Breast epithelium (tissue), 4 donors: Measurements from ENCODE around the gene ATP5F1B. TPM values are rescaled to one million over a fixed set of nuclear protein-coding genes. Genes with fewer than 3 reads are reported as not detected.

ENCODE experiments used
- DNase-seq, 2 donors: peaks; one replicate each; pipeline ENCODE4 v3.0.0-alpha.2; 2019; ENCODE audit warnings: low spot score in 2 of 2
- H3K27ac ChIP-seq, 2 donors: fragments of 200-600 bp; sonication (generic) in 1 of 2; one replicate each; pipeline ENCODE4 v1.5.1; 2016 to 2019; ENCODE audit warnings: mild to moderate bottlenecking in 1 of 2
- H3K27me3 ChIP-seq, 2 donors: fragments of 200-600 bp; sonication (generic) in 1 of 2; one replicate each; pipeline versions ENCODE4 v1.5.1 to v1.6.0; 2017 to 2019; ENCODE audit warnings: control low read depth in 1 of 2, mild to moderate bottlenecking in 1 of 2
- H3K36me3 ChIP-seq: fragments of 200-600 bp; one replicate; pipeline ENCODE4 v1.5.1; 2019
- H3K4me1 ChIP-seq, 2 donors: fragments of 200-600 bp; sonication (generic); one replicate each; pipeline ENCODE4 v1.5.1; 2016 to 2019; ENCODE audit warnings: control low read depth in 1 of 2
- H3K4me3 ChIP-seq, 3 donors: fragments of 200-600 bp; sonication (generic); 1 replicate in 2 of 3; 2 replicates in 1 of 3; pipeline ENCODE4 v1.5.1; 2016 to 2019; ENCODE audit warnings: mild to moderate bottlenecking in 3 of 3, moderate library complexity in 2 of 3
- H3K9me3 ChIP-seq, 2 donors: fragments of 200-600 bp; sonication (generic) in 1 of 2; one replicate each; pipeline ENCODE4 v1.5.1; 2016 to 2019; ENCODE audit warnings: control low read depth in 1 of 2
- POLR2A ChIP-seq: fragments of 450-650 bp; IDR thresholded peaks from one replicate; pipeline ENCODE4 v1.6.1; 2016; ENCODE audit warnings: antibody characterized with exemption, mild to moderate bottlenecking, moderate library complexity
- POLR2AphosphoS5 ChIP-seq, 3 donors: sonication (generic); formaldehyde crosslinking; IDR thresholded peaks; one replicate each; pipeline ENCODE4 v1.6.1; 2017; ENCODE audit warnings: antibody characterized with exemption in 3 of 3
- intact Hi-C: fragments of 100-400 bp; cut with DNase I; formaldehyde crosslinking; loops from one replicate; pipeline ENCODE4 v1.15.1; 2023; ENCODE audit warnings: low total_unique reads
- total RNA-seq, 3 donors: library from RNA; depleted of rRNA; stranded (reverse); fragments of >200 nt; gene quantifications; one replicate each; pipeline ENCODE4 v1.1.0, GENCODE V29; 2016
- TF ChIP-seq, protein P1 (sequence below), 3 donors: fragments of 450-650 bp; IDR thresholded peaks; one replicate each; pipeline ENCODE4 v1.5.1; 2016 to 2017; ENCODE audit warnings: antibody characterized with exemption in 3 of 3, mild to moderate bottlenecking in 3 of 3, moderate library complexity in 3 of 3

Gene ATP5F1B
- total RNA-seq, 3 donors from 2014 or later = 310 to 369 (median 328) TPM

DNA sequence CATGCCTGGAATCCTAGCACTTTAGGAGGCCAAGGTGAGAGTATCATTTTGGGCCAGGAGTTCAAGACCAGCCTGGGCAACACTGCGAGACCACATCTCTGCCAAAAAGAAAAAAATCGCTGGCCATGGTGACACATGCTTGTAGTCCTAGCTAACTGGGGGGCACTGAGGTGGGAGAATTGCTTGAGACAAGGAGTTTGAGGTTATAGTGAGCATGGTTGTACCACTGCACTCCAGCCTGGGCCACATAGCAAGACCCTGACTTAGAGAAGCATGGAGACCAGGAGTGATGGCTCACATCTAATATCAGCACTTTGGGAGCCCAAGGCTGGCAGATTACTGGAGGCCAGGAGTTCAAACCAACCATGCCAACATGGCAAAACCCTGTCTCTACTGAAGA is 33.1 kb upstream of the ATP5F1B start:
- H3K4me1 ChIP-seq = no peaks in the 10 kb centered on the region
- H3K27me3 ChIP-seq = no peaks in the 10 kb centered on the region
- TF ChIP-seq POLR2A (no peak), POLR2AphosphoS5 (IDR thresholded peaks at IDR 0.05) (no peak)
- TF ChIP-seq, protein P1, sequence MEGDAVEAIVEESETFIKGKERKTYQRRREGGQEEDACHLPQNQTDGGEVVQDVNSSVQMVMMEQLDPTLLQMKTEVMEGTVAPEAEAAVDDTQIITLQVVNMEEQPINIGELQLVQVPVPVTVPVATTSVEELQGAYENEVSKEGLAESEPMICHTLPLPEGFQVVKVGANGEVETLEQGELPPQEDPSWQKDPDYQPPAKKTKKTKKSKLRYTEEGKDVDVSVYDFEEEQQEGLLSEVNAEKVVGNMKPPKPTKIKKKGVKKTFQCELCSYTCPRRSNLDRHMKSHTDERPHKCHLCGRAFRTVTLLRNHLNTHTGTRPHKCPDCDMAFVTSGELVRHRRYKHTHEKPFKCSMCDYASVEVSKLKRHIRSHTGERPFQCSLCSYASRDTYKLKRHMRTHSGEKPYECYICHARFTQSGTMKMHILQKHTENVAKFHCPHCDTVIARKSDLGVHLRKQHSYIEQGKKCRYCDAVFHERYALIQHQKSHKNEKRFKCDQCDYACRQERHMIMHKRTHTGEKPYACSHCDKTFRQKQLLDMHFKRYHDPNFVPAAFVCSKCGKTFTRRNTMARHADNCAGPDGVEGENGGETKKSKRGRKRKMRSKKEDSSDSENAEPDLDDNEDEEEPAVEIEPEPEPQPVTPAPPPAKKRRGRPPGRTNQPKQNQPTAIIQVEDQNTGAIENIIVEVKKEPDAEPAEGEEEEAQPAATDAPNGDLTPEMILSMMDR (IDR thresholded peaks at IDR 0.05) = no peak
- no peak for DNase-seq
- H3K36me3 ChIP-seq = no peaks in the 10 kb centered on the region
- H3K27ac ChIP-seq = no peak overlapping the region
- no peaks in the 10 kb centered on the region for H3K9me3 ChIP-seq
- H3K4me3 ChIP-seq = no peak overlapping the region
- intact Hi-C loops = no loop called here

DNA sequence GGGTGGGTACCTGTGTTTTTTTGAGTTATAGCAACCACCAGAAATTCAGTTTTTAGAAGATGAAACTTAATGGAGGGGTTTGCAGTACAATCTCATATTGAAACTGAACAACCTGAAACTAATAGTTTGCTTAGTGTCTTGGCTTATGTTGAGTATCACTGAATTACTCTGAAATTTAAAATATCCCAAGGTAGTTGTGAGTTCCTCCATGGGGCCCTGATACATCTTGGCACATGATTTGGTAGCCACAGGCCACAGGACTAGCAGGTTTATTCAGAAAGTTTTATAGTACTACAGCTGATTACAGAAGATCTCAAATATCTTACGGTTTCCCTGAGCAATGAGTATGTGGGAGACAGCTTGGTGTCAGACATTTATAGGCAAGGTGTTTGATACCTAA is 31.9 kb upstream of the ATP5F1B start:
- H3K9me3 ChIP-seq = no peaks in the 10 kb centered on the region
- H3K36me3 ChIP-seq = no peaks in the 10 kb centered on the region
- H3K27ac ChIP-seq = peak overlapping the region in 1 of 2 donors; percentile 21
- TF ChIP-seq POLR2A (no peak), POLR2AphosphoS5 (IDR thresholded peaks at IDR 0.05) (no peak)
- TF ChIP-seq, protein P1 (IDR thresholded peaks at IDR 0.05) = no peak
- intact Hi-C loops = no loop called here
- no peak overlapping the region for H3K4me3 ChIP-seq
- no peaks in the 10 kb centered on the region for H3K4me1 ChIP-seq
- no peaks in the 10 kb centered on the region for H3K27me3 ChIP-seq
- DNase-seq = no peak

DNA sequence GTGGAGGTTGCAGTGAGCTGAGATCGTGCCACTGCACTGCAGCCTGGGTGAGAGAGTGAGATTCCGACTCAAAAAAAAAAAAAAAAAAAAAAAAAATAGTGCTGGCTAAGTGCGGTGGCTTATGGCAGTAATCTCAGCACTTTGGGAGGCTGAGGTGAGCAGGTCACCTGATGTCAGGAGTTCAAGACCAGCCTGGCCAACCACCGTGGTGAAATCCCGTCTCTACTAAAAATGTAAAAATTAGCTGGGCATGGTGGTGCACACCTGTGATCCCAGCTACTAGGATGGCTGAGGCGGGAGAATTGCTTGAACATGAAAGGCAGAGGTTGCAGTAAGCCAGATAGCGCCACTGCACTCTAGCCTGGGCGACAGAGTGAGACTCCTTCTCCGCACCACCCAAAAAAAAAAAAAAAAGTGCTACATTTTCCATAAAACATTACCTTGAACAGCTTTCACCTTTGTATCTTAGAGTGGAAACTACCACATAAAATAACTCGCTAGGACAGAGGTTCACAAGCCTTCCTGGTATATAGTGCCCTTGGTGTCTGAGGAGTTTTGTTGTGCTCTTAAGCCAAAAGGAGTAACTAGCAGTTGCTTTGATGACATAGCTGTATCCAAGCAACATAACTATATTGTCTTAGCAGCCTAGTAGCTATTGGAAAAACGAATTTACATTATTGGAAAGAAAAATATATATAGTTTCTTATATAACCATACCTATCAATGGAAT is 31.2 kb upstream of the ATP5F1B start:
- no peak overlapping the region for H3K27ac ChIP-seq
- no peaks in the 10 kb centered on the region for H3K36me3 ChIP-seq
- TF ChIP-seq, protein P1 (IDR thresholded peaks at IDR 0.05) = no peak
- TF ChIP-seq POLR2A (no peak), POLR2AphosphoS5 (IDR thresholded peaks at IDR 0.05) (no peak)
- intact Hi-C loops = no loop called here
- H3K27me3 ChIP-seq = no peaks in the 10 kb centered on the region
- DNase-seq = peak in 1 of 2 donors; percentile 4
- H3K4me3 ChIP-seq = no peak overlapping the region
- H3K4me1 ChIP-seq = no peaks in the 10 kb centered on the region
- no peaks in the 10 kb centered on the region for H3K9me3 ChIP-seq

DNA sequence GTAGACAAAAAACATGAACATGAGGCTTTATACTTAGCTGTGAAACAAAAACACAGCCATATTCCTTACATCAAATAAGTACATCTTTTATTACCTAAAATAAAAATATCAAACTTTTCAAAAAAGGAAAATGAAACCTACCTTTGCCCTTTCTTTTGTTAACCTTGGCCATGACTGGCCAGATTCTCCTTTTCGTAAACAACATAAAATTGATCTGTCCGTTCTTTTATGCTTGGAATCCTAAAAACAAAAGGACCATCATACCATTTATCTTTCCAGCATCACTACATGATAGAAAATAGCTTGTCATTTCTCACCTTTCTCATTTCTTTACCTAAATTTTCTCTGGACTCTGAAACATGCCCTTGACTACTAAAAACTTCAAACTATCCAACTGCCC is 25.8 kb upstream of the ATP5F1B start:
- no peaks in the 10 kb centered on the region for H3K36me3 ChIP-seq

DNA sequence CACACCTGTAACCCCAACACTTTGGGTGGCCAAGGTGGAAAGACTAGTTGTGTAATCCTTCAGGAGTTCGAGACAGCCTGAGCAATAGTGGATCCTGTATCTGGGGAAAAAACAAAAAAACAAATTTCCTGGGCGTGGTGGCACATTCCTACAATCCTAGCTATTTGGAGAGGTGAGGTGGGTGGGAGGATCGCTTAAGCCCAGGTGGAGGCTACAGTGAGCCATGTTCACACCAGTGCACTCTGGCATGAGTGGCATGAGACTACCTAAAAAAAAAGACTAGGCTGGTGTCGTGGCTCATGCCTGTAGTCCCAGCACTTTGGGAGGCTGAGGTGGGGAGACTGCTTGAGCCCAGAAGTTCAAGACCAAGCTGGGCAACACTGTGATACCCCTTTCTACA is 25.1 kb upstream of the ATP5F1B start:
- Histone ChIP-seq H3K27me3 (no peaks in the 10 kb centered on the region), H3K9me3 (no peaks in the 10 kb centered on the region), H3K4me3 (no peak overlapping the region), H3K27ac (no peak overlapping the region), H3K36me3 (peaks cover 4% of the 10 kb centered on the region), H3K4me1 (no peaks in the 10 kb centered on the region)
- TF ChIP-seq POLR2AphosphoS5 (IDR thresholded peaks at IDR 0.05) (no peak), POLR2A (no peak)
- TF ChIP-seq, protein P1 (IDR thresholded peaks at IDR 0.05) = no peak
- intact Hi-C loops = no loop called here
- DNase-seq = no peak

More for the DNA sequence above, 25.8 kb upstream of the ATP5F1B start:
- H3K27me3 ChIP-seq = no peaks in the 10 kb centered on the region
- H3K4me3 ChIP-seq = no peak overlapping the region
- no peaks in the 10 kb centered on the region for H3K9me3 ChIP-seq
- no peaks in the 10 kb centered on the region for H3K4me1 ChIP-seq
- H3K27ac ChIP-seq = no peak overlapping the region
- DNase-seq = no peak
- TF ChIP-seq POLR2AphosphoS5 (IDR thresholded peaks at IDR 0.05) (no peak), POLR2A (no peak)
- TF ChIP-seq, protein P1 (IDR thresholded peaks at IDR 0.05) = no peak
- intact Hi-C loops = no loop called here
